K562 (cell line): ENCODE results near the gene DNAAF8. TPM values are rescaled to one million over a fixed set of nuclear protein-coding genes. Genes with fewer than 3 reads are reported as not detected.

Experiments
- ADNP ChIP-seq: fragments of 200-800 bp; sonication (Bioruptor generic); IDR thresholded peaks from 2 replicates; pipeline ENCODE4 v1.6.1; 2016; ENCODE audit warnings: missing genetic modification characterization, missing compliant biosample characterization
- ARNT ChIP-seq, 2 experiments: fragments of 450-650 bp; IDR thresholded peaks; 2 replicates each; pipeline ENCODE4 v1.6.1; 2016; ENCODE audit warnings: mild to moderate bottlenecking in 1 of 2
- BCL6 ChIP-seq: fragments of 250-450 bp; sonication (Bioruptor Pico); IDR thresholded peaks from 2 replicates; pipeline ENCODE4 v1.4.0; 2020
- BMI1 ChIP-seq: fragments of 150-350 bp; IDR thresholded peaks from 2 replicates; pipeline ENCODE4 v1.6.1; 2014; ENCODE audit warnings: low read length
- CHD2 ChIP-seq: IDR thresholded peaks from 2 replicates; pipeline ENCODE4 v1.6.1; 2011; ENCODE audit warnings: low read depth, low read length
- CREB1 ChIP-seq, 2 experiments: sonication (generic) in 1 of 2; formaldehyde crosslinking in 1 of 2; IDR thresholded peaks; 2 replicates each; pipeline versions ENCODE4 v1.6.1 to v1.8.0; 2012 to 2022; ENCODE audit warnings: inconsistent platforms in 1 of 2, mild to moderate bottlenecking in 1 of 2, missing genetic modification reagents in 1 of 2, moderate library complexity in 1 of 2
- EP400 ChIP-seq: fragments of 450-650 bp; IDR thresholded peaks from 2 replicates; pipeline ENCODE4 v1.6.1; 2017; ENCODE audit warnings: antibody characterized with exemption, mild to moderate bottlenecking, moderate library complexity
- GATAD2A ChIP-seq: fragments of 450-650 bp; IDR thresholded peaks from 2 replicates; pipeline ENCODE4 v1.6.1; 2017
- HMGN3 ChIP-seq: IDR thresholded peaks from 2 replicates; pipeline ENCODE4 v1.6.1; 2011; ENCODE audit warnings: borderline replicate concordance, low read depth, mild to moderate bottlenecking, mixed read lengths, low read length; ENCODE audit not compliant: insufficient read length; ENCODE audit errors: extremely low read depth
- HSF4 ChIP-seq: fragments of 250-450 bp; sonication (Bioruptor Pico); IDR thresholded peaks from 2 replicates; pipeline ENCODE4 v2.1.2; 2022; ENCODE audit warnings: mild to moderate bottlenecking, moderate library complexity, borderline replicate concordance
- KAT8 ChIP-seq: fragments of 450-650 bp; IDR thresholded peaks from 2 replicates; pipeline ENCODE4 v1.6.1; 2016; ENCODE audit warnings: low read depth, mild to moderate bottlenecking
- KLF1 ChIP-seq: fragments of 450-650 bp; IDR thresholded peaks from 2 replicates; pipeline ENCODE4 v1.6.1; 2016; ENCODE audit warnings: missing genetic modification characterization, missing compliant biosample characterization
- MCM2 ChIP-seq: fragments of 450-650 bp; IDR thresholded peaks from 2 replicates; pipeline ENCODE4 v1.6.1; 2017; ENCODE audit warnings: low read depth, mild to moderate bottlenecking
- MYC ChIP-seq, 2 experiments: fragments of 250-450 bp in 1 of 2; sonication (Bioruptor Pico) in 1 of 2; IDR thresholded peaks; 2 replicates each; pipeline versions ENCODE4 v1.5.1 to v1.6.1; 2012 to 2021; ENCODE audit warnings: low read depth in 2 of 2, borderline replicate concordance in 1 of 2, improper control_type of control experiment in 1 of 2, low read length in 1 of 2, mild to moderate bottlenecking in 1 of 2, moderate library complexity in 1 of 2
- NBN ChIP-seq: fragments of 450-650 bp; IDR thresholded peaks from 2 replicates; pipeline ENCODE4 v1.6.1; 2016; ENCODE audit warnings: low read depth, mild to moderate bottlenecking
- RBFOX2 ChIP-seq: fragments of 200-400 bp; formaldehyde crosslinking; IDR thresholded peaks from 2 replicates; pipeline ENCODE4 v1.6.1; 2017; ENCODE audit warnings: low read depth, mild to moderate bottlenecking, low read length, moderate library complexity
- RBM14 ChIP-seq: fragments of 200-400 bp; formaldehyde crosslinking; IDR thresholded peaks from 2 replicates; pipeline ENCODE4 v1.6.1; 2018; ENCODE audit warnings: low read depth, mild to moderate bottlenecking, low read length, moderate library complexity, borderline replicate concordance; ENCODE audit not compliant: insufficient read depth
- RBM17 ChIP-seq: fragments of 200-400 bp; formaldehyde crosslinking; IDR thresholded peaks from 2 replicates; pipeline ENCODE4 v1.6.1; 2017; ENCODE audit warnings: low read depth, mild to moderate bottlenecking, low read length, borderline replicate concordance
- ZNF212 ChIP-seq: fragments of 450-650 bp; formaldehyde crosslinking; IDR thresholded peaks from 2 replicates; pipeline ENCODE4 v1.4.0; 2020; ENCODE audit warnings: mild to moderate bottlenecking
- ZNF3 ChIP-seq: fragments of 250-450 bp; sonication (Bioruptor Pico); IDR thresholded peaks from 2 replicates; pipeline ENCODE4 v1.5.0; 2021; ENCODE audit warnings: mild to moderate bottlenecking, moderate library complexity
- polyA plus RNA-seq, 8 experiments: library from polyadenylated mRNA; depleted of rRNA in 4 of 8; stranded (reverse) in 5 of 8; unstranded in 3 of 8; fragments of >200 nt; fragmentation: Nextera tagmentation in 2 of 8; fragmentation: Illumina TruSeq in 1 of 8; extraction: Ambion mirVana in 2 of 8; extraction: Trizol in 1 of 8; gene quantifications; 2 replicates each; pipeline versions ENCODE4 v1.2.1 to v1.2.3, GENCODE V29; 2011 to 2014; ENCODE audit warnings: inconsistent platforms in 1 of 8, missing spikeins in 1 of 8
- total RNA-seq, 7 experiments: library from RNA; depleted of rRNA in 6 of 7; stranded (reverse); fragments of >200 nt in 6 of 7; fragmentation: Illumina TruSeq in 2 of 7; extraction: Trizol in 2 of 7; gene quantifications; 2 replicates each; pipeline versions ENCODE4 v1.2.1 to v1.2.3, GENCODE V29; 2011 to 2021; ENCODE audit warnings: low replicate concordance in 1 of 7
- TF ChIP-seq, protein P1 (sequence below): sonication (generic); formaldehyde crosslinking; IDR thresholded peaks from 2 replicates; pipeline ENCODE4 v1.8.0; 2023; ENCODE audit warnings: missing genetic modification reagents, mild to moderate bottlenecking, borderline replicate concordance
- TF ChIP-seq, protein P2 (sequence below): fragments of 250-450 bp; sonication (Bioruptor Pico); IDR thresholded peaks from 2 replicates; pipeline ENCODE4 v1.5.0; 2020; ENCODE audit warnings: mild to moderate bottlenecking

Gene DNAAF8
- total and polyA plus RNA-seq, 9 of the 15 experiments (the other 6 are each of a cell fraction or from before 2014, with no cell fraction given) = 0.04 to 0.12 (median 0.10) TPM; not detected in 6

DNA sequence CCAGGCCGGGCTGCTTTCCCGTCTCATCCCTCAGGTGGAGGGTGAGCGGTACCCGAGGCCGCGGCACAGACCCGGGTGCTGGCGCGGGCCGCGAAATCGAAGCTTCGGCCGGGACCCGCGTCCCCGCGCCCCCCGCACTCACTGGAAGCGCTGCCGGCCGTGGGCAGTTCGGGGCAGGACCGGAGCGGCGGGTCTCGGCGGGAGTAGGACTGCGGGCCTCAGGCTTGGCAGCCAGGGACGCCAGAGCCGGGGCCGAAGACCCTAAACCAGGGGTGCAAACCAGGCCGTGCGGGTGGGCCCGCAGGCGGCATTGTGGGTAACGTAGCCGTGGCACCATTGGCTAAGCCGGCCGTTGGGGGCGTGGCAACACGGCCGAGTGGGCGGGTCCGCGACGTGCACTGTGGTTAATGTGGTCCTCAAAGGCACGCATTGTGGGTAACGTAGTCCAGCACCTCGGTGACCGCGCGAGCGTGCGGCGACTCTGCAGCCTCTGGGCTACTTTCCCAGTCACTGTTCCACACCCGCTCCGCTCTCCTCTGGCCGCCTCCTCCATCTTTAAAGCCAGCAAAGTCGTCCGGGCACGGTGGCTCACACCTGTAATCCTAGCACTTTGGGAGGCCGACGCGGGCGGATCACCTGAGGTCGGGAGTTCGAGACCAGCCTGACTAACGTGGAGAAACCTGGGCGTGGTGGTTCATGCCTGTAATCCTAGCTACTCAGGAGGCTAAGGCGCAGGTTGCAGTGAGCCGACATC, 32.7 kb downstream of the DNAAF8 start, which contains the start of gene ZNF500 (continued):
- peak; percentile 88 for TF ChIP-seq GATAD2A
- no peak for TF ChIP-seq BCL6 (CRISPR knock-in tag)
- peak; percentile 78 for TF ChIP-seq HMGN3
- TF ChIP-seq, protein P1, sequence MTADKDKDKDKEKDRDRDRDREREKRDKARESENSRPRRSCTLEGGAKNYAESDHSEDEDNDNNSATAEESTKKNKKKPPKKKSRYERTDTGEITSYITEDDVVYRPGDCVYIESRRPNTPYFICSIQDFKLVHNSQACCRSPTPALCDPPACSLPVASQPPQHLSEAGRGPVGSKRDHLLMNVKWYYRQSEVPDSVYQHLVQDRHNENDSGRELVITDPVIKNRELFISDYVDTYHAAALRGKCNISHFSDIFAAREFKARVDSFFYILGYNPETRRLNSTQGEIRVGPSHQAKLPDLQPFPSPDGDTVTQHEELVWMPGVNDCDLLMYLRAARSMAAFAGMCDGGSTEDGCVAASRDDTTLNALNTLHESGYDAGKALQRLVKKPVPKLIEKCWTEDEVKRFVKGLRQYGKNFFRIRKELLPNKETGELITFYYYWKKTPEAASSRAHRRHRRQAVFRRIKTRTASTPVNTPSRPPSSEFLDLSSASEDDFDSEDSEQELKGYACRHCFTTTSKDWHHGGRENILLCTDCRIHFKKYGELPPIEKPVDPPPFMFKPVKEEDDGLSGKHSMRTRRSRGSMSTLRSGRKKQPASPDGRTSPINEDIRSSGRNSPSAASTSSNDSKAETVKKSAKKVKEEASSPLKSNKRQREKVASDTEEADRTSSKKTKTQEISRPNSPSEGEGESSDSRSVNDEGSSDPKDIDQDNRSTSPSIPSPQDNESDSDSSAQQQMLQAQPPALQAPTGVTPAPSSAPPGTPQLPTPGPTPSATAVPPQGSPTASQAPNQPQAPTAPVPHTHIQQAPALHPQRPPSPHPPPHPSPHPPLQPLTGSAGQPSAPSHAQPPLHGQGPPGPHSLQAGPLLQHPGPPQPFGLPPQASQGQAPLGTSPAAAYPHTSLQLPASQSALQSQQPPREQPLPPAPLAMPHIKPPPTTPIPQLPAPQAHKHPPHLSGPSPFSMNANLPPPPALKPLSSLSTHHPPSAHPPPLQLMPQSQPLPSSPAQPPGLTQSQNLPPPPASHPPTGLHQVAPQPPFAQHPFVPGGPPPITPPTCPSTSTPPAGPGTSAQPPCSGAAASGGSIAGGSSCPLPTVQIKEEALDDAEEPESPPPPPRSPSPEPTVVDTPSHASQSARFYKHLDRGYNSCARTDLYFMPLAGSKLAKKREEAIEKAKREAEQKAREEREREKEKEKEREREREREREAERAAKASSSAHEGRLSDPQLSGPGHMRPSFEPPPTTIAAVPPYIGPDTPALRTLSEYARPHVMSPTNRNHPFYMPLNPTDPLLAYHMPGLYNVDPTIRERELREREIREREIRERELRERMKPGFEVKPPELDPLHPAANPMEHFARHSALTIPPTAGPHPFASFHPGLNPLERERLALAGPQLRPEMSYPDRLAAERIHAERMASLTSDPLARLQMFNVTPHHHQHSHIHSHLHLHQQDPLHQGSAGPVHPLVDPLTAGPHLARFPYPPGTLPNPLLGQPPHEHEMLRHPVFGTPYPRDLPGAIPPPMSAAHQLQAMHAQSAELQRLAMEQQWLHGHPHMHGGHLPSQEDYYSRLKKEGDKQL (CRISPR knock-in tag) = no peak
- TF ChIP-seq ZNF3 (CRISPR knock-in tag) = no peak
- TF ChIP-seq RBM17 = no peak
- no peak for TF ChIP-seq NBN
- TF ChIP-seq ARNT (IDR thresholded peaks at IDR 0.05) = no peak
- TF ChIP-seq MYC (IDR thresholded peaks at IDR 0.05; ENCODE audit: low read depth, low read length) = peak; percentile 74; the same call in 1 of the 2 replicates
- TF ChIP-seq MYC (CRISPR knock-in tag; IDR thresholded peaks at IDR 0.05; ENCODE audit: borderline replicate concordance, low read depth) = no peak
- peak; percentile 89 for TF ChIP-seq RBFOX2
- TF ChIP-seq, protein P2, sequence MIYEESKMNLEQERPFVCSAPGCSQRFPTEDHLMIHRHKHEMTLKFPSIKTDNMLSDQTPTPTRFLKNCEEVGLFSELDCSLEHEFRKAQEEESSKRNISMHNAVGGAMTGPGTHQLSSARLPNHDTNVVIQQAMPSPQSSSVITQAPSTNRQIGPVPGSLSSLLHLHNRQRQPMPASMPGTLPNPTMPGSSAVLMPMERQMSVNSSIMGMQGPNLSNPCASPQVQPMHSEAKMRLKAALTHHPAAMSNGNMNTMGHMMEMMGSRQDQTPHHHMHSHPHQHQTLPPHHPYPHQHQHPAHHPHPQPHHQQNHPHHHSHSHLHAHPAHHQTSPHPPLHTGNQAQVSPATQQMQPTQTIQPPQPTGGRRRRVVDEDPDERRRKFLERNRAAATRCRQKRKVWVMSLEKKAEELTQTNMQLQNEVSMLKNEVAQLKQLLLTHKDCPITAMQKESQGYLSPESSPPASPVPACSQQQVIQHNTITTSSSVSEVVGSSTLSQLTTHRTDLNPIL (CRISPR knock-in tag) = no peak
- no peak for TF ChIP-seq KLF1
- peak; percentile 85 for TF ChIP-seq EP400
- TF ChIP-seq RBM14 = no peak
- TF ChIP-seq HSF4 (CRISPR knock-in tag) = no peak
- TF ChIP-seq KAT8 = no peak
- no peak for TF ChIP-seq MCM2
- no peak for TF ChIP-seq BMI1
- TF ChIP-seq CHD2 = peak; percentile 47; the same call in 1 of the 2 replicates
- TF ChIP-seq CREB1 (IDR thresholded peaks at IDR 0.05) = peak; percentile 55
- TF ChIP-seq CREB1 (CRISPR knock-in tag; IDR thresholded peaks at IDR 0.05) = peak; percentile 84
- no peak for TF ChIP-seq ZNF212 (CRISPR knock-in tag)
- peak; percentile 82 for TF ChIP-seq ADNP
